CD8-positive, alpha-beta memory T cell (primary cell): Measurements from ENCODE around the gene UNC119. TPM values are rescaled to one million over a fixed set of nuclear protein-coding genes. Genes with fewer than 3 reads are reported as not detected.
"Not testable (repeated sequence)": the region's sequence is repeated elsewhere in the genome, so short reads cannot be mapped to it uniquely, and the experiment has no call there.

Experiments
- CTCF ChIA-PET: fragments of 350-600 bp; sonication (Branson Sonifier 250); formaldehyde crosslinking; loops from one replicate; lab custom pipeline; 2021; ENCODE audit warnings: antibody characterized with exemption; lab: Charles Lee
- POLR2A ChIA-PET: fragments of 350-600 bp; sonication (Branson Sonifier 250); formaldehyde crosslinking; loops from one replicate; lab custom pipeline; 2021; ENCODE audit warnings: antibody characterized with exemption; lab: Charles Lee
- DNase-seq, 5 donors: peaks; one replicate each; pipeline versions ENCODE4 v3.0.0 to v3.0.0-alpha.2; 2020 to 2022; ENCODE audit warnings: mixed read lengths in 1 of 5
- H3K27ac ChIP-seq: one replicate; pipeline ENCODE4 v1.7.0; 2013; ENCODE audit warnings: low read depth, mild to moderate bottlenecking, low read length, moderate library complexity
- H3K27me3 ChIP-seq: 2 replicates; pipeline ENCODE4 v1.7.0; 2013; ENCODE audit warnings: low read length, mild to moderate bottlenecking; ENCODE audit not compliant: insufficient read depth, poor library complexity, severe bottlenecking
- H3K36me3 ChIP-seq: 2 replicates; pipeline ENCODE4 v1.7.0; 2013; ENCODE audit warnings: mild to moderate bottlenecking, low read length, moderate library complexity; ENCODE audit not compliant: insufficient read depth
- H3K4me1 ChIP-seq: 2 replicates; pipeline ENCODE4 v1.7.0; 2013; ENCODE audit warnings: mild to moderate bottlenecking, low read length, moderate library complexity; ENCODE audit not compliant: insufficient read depth
- H3K4me3 ChIP-seq: 2 replicates; pipeline ENCODE4 v1.7.0; 2013; ENCODE audit warnings: mild to moderate bottlenecking, low read length
- H3K9me3 ChIP-seq: 2 replicates; pipeline ENCODE4 v1.7.0; 2013; ENCODE audit warnings: mild to moderate bottlenecking, low read length
- H3K27ac Mint-ChIP-seq, 8 donors: one replicate each; pipeline ENCODE4 v1.8.0; 2020 to 2021; ENCODE audit warnings: mixed read lengths in 8 of 8, mild to moderate bottlenecking in 6 of 8, inconsistent platforms in 3 of 8, moderate library complexity in 3 of 8
- H3K27me3 Mint-ChIP-seq, 2 donors: one replicate each; pipeline ENCODE4 v1.8.0; 2020 to 2021; ENCODE audit warnings: mixed read lengths in 2 of 2, mild to moderate bottlenecking in 1 of 2, moderate library complexity in 1 of 2
- H3K36me3 Mint-ChIP-seq, 3 donors: one replicate each; pipeline ENCODE4 v1.8.0; 2020 to 2021; ENCODE audit warnings: mixed read lengths in 3 of 3, inconsistent platforms in 1 of 3, mild to moderate bottlenecking in 1 of 3
- H3K4me1 Mint-ChIP-seq, 3 donors: one replicate each; pipeline ENCODE4 v1.8.0; 2020 to 2021; ENCODE audit warnings: mixed read lengths in 3 of 3, inconsistent platforms in 1 of 3, mild to moderate bottlenecking in 1 of 3
- H3K4me3 Mint-ChIP-seq, 7 donors: one replicate each; pipeline ENCODE4 v1.8.0; 2020 to 2021; ENCODE audit warnings: mixed read lengths in 7 of 7, mild to moderate bottlenecking in 6 of 7, moderate library complexity in 4 of 7, inconsistent platforms in 2 of 7
- H3K9me3 Mint-ChIP-seq, 5 donors: one replicate each; pipeline ENCODE4 v1.8.0; 2020 to 2022; ENCODE audit warnings: mixed read lengths in 5 of 5, mild to moderate bottlenecking in 3 of 5, moderate library complexity in 2 of 5, inconsistent platforms in 1 of 5
- polyA plus RNA-seq: library from polyadenylated mRNA; unstranded; fragments of 300-500 nt; fragmentation: Illumina TruSeq; gene quantifications from one replicate; pipeline ENCODE4 v1.2.3, GENCODE V29; 2021
- total RNA-seq, 2 experiments: library from RNA; stranded (reverse); gene quantifications; one replicate each; pipeline ENCODE4 v1.2.3, GENCODE V29; 2021

UNC119 gene
- total and polyA plus RNA-seq, 3 experiments from 2014 or later: 21.9 to 29.1 (median 28.9) TPM

DNA sequence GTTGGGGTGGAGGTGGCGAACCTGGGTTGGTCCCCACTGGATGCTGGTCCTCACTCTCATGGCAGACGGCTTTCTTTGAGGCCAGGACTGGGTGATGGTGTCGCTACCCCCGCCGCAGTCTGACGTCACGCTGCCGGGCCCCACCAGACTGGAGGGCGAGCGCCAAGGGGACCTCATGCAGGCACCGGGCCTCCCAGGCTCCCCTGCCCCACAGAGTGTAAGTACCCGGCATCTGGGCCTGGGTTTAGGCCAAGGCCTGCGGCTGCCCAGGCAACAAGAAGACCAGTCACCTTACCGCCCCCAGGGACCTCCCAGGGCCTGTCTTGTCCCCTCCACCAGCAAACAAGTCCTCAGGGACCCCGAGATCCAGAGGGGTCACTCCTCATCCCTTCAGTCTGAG is 28.5 kb downstream of the UNC119 start:
- ChIA-PET POLR2A (no interaction called here), CTCF (no interaction called here)
- H3K4me1 ChIP-seq: no peaks in the 10 kb centered on the region
- no peaks in the 10 kb centered on the region for H3K9me3 Mint-ChIP-seq
- H3K4me3 Mint-ChIP-seq: no peak overlapping the region
- no peaks in the 10 kb centered on the region for H3K36me3 ChIP-seq
- peaks cover 0 to 1% (median 0%) of the 10 kb centered on the region in 3 donors for H3K4me1 Mint-ChIP-seq
- H3K27me3 ChIP-seq: no peaks in the 10 kb centered on the region
- H3K4me3 ChIP-seq: no peak overlapping the region
- no peak overlapping the region for H3K27ac ChIP-seq
- H3K36me3 Mint-ChIP-seq: no peaks in the 10 kb centered on the region
- H3K27ac Mint-ChIP-seq: peak overlapping the region in 1 of 8 donors; percentile 86
- H3K9me3 ChIP-seq: no peaks in the 10 kb centered on the region
- DNase-seq: no peak
- H3K27me3 Mint-ChIP-seq: peaks cover 0 to 5% of the 10 kb centered on the region in 2 donors

DNA sequence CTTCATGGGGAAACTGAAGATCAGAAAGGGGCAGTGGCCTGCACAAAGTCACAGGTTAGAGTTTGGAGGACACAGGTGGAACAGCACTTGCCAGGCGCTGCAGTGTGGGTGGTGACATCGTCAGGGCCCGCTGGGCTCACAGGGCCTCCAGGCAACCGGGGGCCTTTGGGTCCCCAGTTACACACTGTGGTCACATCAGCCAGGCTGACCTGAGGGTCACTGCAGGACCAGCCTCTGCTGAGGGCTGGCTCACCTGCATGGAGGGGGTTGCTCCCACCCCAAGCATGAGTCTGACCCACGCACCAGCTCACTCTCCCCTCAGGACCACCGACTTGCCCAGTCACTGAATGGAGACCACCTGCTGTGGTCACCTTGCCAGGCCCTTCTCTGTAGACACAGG is 29.2 kb downstream of the UNC119 start:
- Mint-ChIP-seq H3K9me3 (no peaks in the 10 kb centered on the region), H3K4me3 (no peak overlapping the region), H3K4me1 (peaks cover 0 to 1% (median 0%) of the 10 kb centered on the region in 3 donors), H3K27me3 (peaks cover 0 to 9% of the 10 kb centered on the region in 2 donors), H3K27ac (no peak overlapping the region), H3K36me3 (no peaks in the 10 kb centered on the region)
- Histone ChIP-seq H3K9me3 (no peaks in the 10 kb centered on the region), H3K27me3 (no peaks in the 10 kb centered on the region), H3K4me1 (no peaks in the 10 kb centered on the region), H3K27ac (no peak overlapping the region), H3K36me3 (no peaks in the 10 kb centered on the region), H3K4me3 (no peak overlapping the region)
- ChIA-PET POLR2A (no interaction called here), CTCF (no interaction called here)
- DNase-seq: no peak

DNA sequence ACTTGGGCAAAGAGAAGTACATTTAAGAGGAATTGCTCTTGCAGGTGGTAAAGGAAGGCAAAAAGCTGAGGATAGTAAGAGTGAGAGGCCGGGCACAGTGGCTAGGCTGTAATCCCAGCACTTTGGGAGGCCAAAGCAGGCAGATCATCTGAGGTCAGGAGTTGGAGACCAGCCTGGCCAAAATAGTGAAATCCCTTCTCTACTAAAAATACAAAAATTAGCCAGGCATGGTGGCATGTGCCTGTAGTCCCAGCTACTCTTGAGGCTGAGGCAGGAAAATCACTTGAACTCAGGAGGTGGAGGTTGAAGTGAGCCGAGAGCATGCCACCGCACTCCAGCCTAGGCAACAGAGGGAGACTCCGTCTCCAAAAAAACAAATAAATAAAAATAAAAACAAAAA is 30.1 kb downstream of the UNC119 start:
- CTCF ChIA-PET: not testable (repeated sequence)

DNA sequence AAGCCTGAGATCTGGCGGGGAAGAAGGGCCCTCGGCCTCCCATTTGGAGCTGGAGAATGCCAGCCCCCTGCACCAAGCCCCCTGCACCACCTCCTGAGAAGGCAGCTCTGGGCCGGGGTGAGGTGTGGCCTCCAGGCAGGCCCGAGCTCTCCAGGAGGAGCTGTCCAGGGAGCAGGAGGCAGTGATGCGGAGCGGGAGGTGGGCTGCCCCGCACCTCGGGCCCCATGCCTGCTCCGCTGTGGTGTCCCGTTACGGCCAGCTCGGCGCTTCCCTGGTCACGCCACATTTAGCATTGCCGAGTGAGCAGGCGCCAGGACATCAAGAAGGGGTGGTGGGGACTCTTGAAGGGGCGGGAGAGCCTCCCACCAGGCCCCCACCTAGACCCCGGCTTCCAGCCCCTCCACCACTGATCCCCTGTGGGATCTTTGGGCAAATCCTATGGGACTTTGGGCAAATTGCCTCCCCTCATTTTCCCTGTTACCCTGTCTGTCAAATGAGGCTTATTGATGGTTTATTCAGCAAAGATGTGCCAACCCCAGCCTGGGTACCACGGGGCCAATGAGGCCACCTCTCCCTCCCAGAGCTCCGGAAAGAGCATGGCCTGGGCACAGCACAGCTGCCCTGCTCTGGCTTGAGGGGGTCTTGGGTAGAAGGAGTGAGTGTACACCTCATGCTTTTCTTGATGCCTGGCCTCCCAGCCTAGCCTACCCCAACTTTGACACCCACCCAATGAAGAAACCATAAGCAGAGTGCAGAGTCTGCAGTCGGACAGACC is 30.9 kb downstream of the UNC119 start:
- peaks cover 0 to 9% of the 10 kb centered on the region in 2 donors for H3K27me3 Mint-ChIP-seq
- no peaks in the 10 kb centered on the region for H3K9me3 Mint-ChIP-seq
- Histone ChIP-seq H3K4me1 (no peaks in the 10 kb centered on the region), H3K27me3 (no peaks in the 10 kb centered on the region), H3K27ac (no peak overlapping the region), H3K4me3 (no peak overlapping the region), H3K36me3 (no peaks in the 10 kb centered on the region), H3K9me3 (no peaks in the 10 kb centered on the region)
- no peaks in the 10 kb centered on the region for H3K36me3 Mint-ChIP-seq
- CTCF ChIA-PET: no interaction called here
- H3K4me1 Mint-ChIP-seq: no peaks in the 10 kb centered on the region
- peak in 1 of 5 donors; percentile 31 for DNase-seq
- no peak overlapping the region for H3K27ac Mint-ChIP-seq
- H3K4me3 Mint-ChIP-seq: no peak overlapping the region
- POLR2A ChIA-PET: no interaction called here

More for the DNA sequence above, 30.1 kb downstream of the UNC119 start:
- H3K27me3 ChIP-seq, H3K9me3 Mint-ChIP-seq, H3K36me3 ChIP-seq, H3K36me3 Mint-ChIP-seq, H3K27ac ChIP-seq, H3K4me3 Mint-ChIP-seq, POLR2A ChIA-PET, H3K4me1 ChIP-seq, DNase-seq, H3K27me3 Mint-ChIP-seq, H3K4me3 ChIP-seq, H3K27ac Mint-ChIP-seq, H3K4me1 Mint-ChIP-seq, H3K9me3 ChIP-seq: not testable (repeated sequence)

DNA sequence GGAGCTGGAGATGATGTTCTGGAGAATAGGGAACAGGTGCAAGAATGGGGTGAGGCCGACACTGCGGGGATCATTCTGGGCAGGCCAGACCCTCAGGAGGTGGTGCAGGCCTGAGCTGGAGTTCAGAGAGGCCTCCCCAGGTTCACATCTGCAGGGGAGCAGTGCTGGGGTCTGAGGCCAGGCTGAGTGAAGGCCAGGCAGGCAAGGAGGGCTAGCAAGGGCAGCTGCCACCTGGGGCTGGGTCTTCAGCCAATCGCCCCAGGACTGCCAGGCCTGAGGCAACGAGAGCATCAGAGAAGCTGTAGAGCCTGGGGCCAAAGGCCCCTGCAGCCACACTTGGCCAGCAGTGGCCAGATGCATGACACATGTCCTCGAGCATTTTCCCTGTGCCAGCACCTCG is 31.7 kb downstream of the UNC119 start:
- H3K27me3 ChIP-seq: no peaks in the 10 kb centered on the region
- ChIA-PET POLR2A (no interaction called here), CTCF (no interaction called here)
- no peak for DNase-seq
- peaks cover 0 to 9% of the 10 kb centered on the region in 2 donors for H3K27me3 Mint-ChIP-seq
- peak overlapping the region in 2 of 8 donors; percentile 36 to 42 for H3K27ac Mint-ChIP-seq
- H3K27ac ChIP-seq: no peak overlapping the region
- H3K9me3 ChIP-seq: no peaks in the 10 kb centered on the region
- no peaks in the 10 kb centered on the region for H3K9me3 Mint-ChIP-seq
- no peaks in the 10 kb centered on the region for H3K4me1 Mint-ChIP-seq
- no peaks in the 10 kb centered on the region for H3K4me1 ChIP-seq
- no peaks in the 10 kb centered on the region for H3K36me3 Mint-ChIP-seq
- H3K36me3 ChIP-seq: no peaks in the 10 kb centered on the region
- H3K4me3 ChIP-seq: no peak overlapping the region
- H3K4me3 Mint-ChIP-seq: no peak overlapping the region

DNA sequence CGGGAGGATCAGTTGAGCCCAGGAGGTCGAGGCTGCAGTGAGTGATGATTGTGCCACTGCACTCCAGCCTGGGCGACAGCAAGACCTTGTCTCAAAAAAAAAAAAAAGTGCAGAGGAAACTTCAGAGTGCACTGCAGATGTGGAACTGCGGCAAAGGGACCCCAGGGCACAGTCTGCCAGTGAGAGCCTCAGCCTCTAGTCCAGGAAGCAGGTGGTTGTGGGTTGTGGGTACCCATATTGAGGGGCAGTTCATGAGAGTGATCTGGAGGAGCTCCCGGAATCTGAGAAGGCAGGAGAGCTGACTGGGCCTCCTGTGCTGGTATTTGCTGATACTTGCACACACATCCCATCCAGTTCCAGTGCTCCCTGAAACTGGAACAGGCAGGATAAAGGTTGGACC is 33.2 kb downstream of the UNC119 start:
- peaks cover 0 to 9% of the 10 kb centered on the region in 2 donors for H3K27me3 Mint-ChIP-seq
- no peaks in the 10 kb centered on the region for H3K9me3 ChIP-seq
- H3K36me3 ChIP-seq: no peaks in the 10 kb centered on the region
- H3K27me3 ChIP-seq: no peaks in the 10 kb centered on the region
- H3K4me3 Mint-ChIP-seq: no peak overlapping the region
- no peaks in the 10 kb centered on the region for H3K36me3 Mint-ChIP-seq
- POLR2A ChIA-PET: no interaction called here
- no peak for DNase-seq
- H3K4me1 ChIP-seq: no peaks in the 10 kb centered on the region
- CTCF ChIA-PET: no interaction called here
- H3K4me3 ChIP-seq: no peak overlapping the region
- no peaks in the 10 kb centered on the region for H3K4me1 Mint-ChIP-seq
- no peak overlapping the region for H3K27ac Mint-ChIP-seq
- no peaks in the 10 kb centered on the region for H3K9me3 Mint-ChIP-seq
- H3K27ac ChIP-seq: no peak overlapping the region

DNA sequence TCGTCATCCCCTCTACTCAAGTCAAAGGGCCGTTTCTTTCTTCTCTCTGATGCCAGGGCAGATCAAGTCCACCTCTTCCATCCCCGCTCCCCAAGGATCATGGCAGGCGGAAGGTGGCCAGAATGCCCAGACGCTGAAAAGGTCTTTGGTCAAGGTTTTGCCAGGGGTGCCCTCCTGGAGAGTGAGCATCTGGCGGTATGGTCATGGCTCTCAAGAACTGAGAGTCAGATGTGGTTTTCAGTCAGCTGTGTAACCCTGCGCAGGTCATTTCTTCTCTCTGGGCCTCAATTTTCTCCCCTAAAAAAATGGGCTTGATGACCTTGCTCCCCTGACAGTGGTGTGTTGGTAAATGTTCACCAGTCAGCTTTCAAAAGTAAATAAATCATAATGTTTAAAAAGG is 33.8 kb downstream of the UNC119 start:
- H3K4me3 ChIP-seq: no peak overlapping the region
- H3K36me3 ChIP-seq: no peaks in the 10 kb centered on the region
- H3K27me3 ChIP-seq: no peaks in the 10 kb centered on the region
- Mint-ChIP-seq H3K27ac (no peak overlapping the region), H3K9me3 (no peaks in the 10 kb centered on the region), H3K27me3 (peaks cover 2 to 14% of the 10 kb centered on the region in 2 donors), H3K4me3 (no peak overlapping the region), H3K36me3 (no peaks in the 10 kb centered on the region), H3K4me1 (no peaks in the 10 kb centered on the region)
- no peak for DNase-seq
- no peaks in the 10 kb centered on the region for H3K9me3 ChIP-seq
- ChIA-PET POLR2A (no interaction called here), CTCF (no interaction called here)
- H3K4me1 ChIP-seq: no peaks in the 10 kb centered on the region
- H3K27ac ChIP-seq: no peak overlapping the region

DNA sequence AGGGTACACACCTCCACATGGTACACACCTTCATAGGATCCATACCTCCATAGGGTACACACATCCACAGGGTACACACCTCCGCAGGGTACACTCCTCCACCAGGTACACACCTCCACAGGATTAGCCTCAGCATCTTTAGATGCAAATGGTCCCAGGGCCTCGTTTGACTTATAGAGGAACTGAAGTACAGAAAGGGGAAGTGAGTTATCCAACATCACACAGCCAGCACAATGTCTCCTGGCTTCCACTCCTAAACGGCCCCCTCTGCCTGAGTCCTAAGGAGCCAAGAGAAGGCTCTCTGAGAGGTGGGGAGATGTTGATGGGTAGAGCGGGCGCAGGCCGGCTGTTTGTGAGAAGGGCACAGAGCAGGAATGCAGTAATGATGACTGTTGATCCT is 34.3 kb downstream of the UNC119 start:
- Histone ChIP-seq H3K4me1 (no peaks in the 10 kb centered on the region), H3K27ac (no peak overlapping the region), H3K36me3 (no peaks in the 10 kb centered on the region), H3K9me3 (no peaks in the 10 kb centered on the region), H3K27me3 (no peaks in the 10 kb centered on the region), H3K4me3 (no peak overlapping the region)
- DNase-seq: no peak
- H3K36me3 Mint-ChIP-seq: no peaks in the 10 kb centered on the region
- H3K27me3 Mint-ChIP-seq: peaks cover 4 to 18% of the 10 kb centered on the region in 2 donors
- H3K27ac Mint-ChIP-seq: no peak overlapping the region
- H3K9me3 Mint-ChIP-seq: no peaks in the 10 kb centered on the region
- no peak overlapping the region for H3K4me3 Mint-ChIP-seq
- ChIA-PET CTCF (no interaction called here), POLR2A (no interaction called here)
- no peaks in the 10 kb centered on the region for H3K4me1 Mint-ChIP-seq
